Femur (tissue), 1 donor: Measurements from ENCODE around the gene LAMA5.

Source experiments
- DNase-seq: peaks from one replicate; pipeline ENCODE4 v3.0.0-alpha.2; 2017

Gene LAMA5

GRCh38 chr20:62342910-62343309 lies 24.2 kb downstream of the LAMA5 start:
- no peak for DNase-seq

- no peak for DNase-seq
Measured at GRCh38 chr20:62339647-62340062, 27.5 kb downstream of the LAMA5 start.

GRCh38 chr20:62338294-62338620 lies 28.9 kb downstream of the LAMA5 start:
- DNase-seq: no peak

- DNase-seq: no peak
Measured at GRCh38 chr20:62337558-62338293, 29.4 kb downstream of the LAMA5 start.

- DNase-seq: no peak
Measured at GRCh38 chr20:62336775-62337557, 30.1 kb downstream of the LAMA5 start.

GRCh38 chr20:62336329-62336728 lies 30.8 kb downstream of the LAMA5 start:
- no peak for DNase-seq

- no peak for DNase-seq
Measured at GRCh38 chr20:62335532-62335931, 31.6 kb downstream of the LAMA5 start.

GRCh38 chr20:62334881-62335280 lies 32.2 kb downstream of the LAMA5 start:
- no peak for DNase-seq

GRCh38 chr20:62333820-62334595 lies 33.1 kb downstream of the LAMA5 start:
- DNase-seq: no peak

- no peak for DNase-seq
Measured at GRCh38 chr20:62332989-62333819, 33.9 kb downstream of the LAMA5 start.

GRCh38 chr20:62332421-62332820 lies 34.7 kb downstream of the LAMA5 start:
- no peak for DNase-seq

- DNase-seq: no peak
Measured at GRCh38 chr20:62331347-62331746, 35.8 kb downstream of the LAMA5 start.

GRCh38 chr20:62330576-62331317 lies 36.4 kb downstream of the LAMA5 start:
- DNase-seq: no peak

GRCh38 chr20:62329389-62330377 lies 37.4 kb downstream of the LAMA5 start:
- no peak for DNase-seq

GRCh38 chr20:62328684-62329388 lies 38.3 kb downstream of the LAMA5 start:
- DNase-seq: no peak

- no peak for DNase-seq
Measured at GRCh38 chr20:62327726-62328495, 39.2 kb downstream of the LAMA5 start.

GRCh38 chr20:62326959-62327725 lies 40.0 kb downstream of the LAMA5 start:
- no peak for DNase-seq

- no peak for DNase-seq
Measured at GRCh38 chr20:62326559-62326958, 40.6 kb downstream of the LAMA5 start.
